H1 (cell line): ENCODE measurements around the gene ZPBP2. TPM values are rescaled to one million over a fixed set of nuclear protein-coding genes. Genes with fewer than 3 reads are reported as not detected.

ENCODE experiments used
- POLR2A ChIP-seq, 2 experiments: IDR thresholded peaks; 1 replicate in 1 of 2; 2 replicates in 1 of 2; pipeline ENCODE4 v1.6.1; 2011; ENCODE audit warnings: low read depth in 2 of 2, low read length in 2 of 2, mild to moderate bottlenecking in 2 of 2; ENCODE audit errors: control extremely low read depth in 1 of 2
- polyA plus RNA-seq, 7 experiments: library from polyadenylated mRNA; depleted of rRNA in 3 of 7; stranded (reverse) in 5 of 7; unstranded in 2 of 7; fragments of >200 nt in 5 of 7; fragments of 200-250 nt in 2 of 7; gene quantifications; 1 replicate in 5 of 7; 2 replicates in 1 of 7; 4 replicates in 1 of 7; pipeline versions ENCODE4 v1.2.1 to v1.2.3, GENCODE V29; 2011 to 2013; ENCODE audit warnings: missing spikeins in 2 of 7, mixed read lengths in 2 of 7
- total RNA-seq: library from RNA; stranded (reverse); fragmentation: NEBNext Ultra II Directional; extraction: Animal tissue kit (Norgen Biotek cat#: 25700); gene quantifications from 2 replicates; pipeline ENCODE4 v1.2.1, GENCODE V29; 2021
- TF ChIP-seq, protein P1 (sequence below): IDR thresholded peaks from 2 replicates; pipeline ENCODE4 v1.6.1; 2011; ENCODE audit warnings: low read depth, mild to moderate bottlenecking, low read length; ENCODE audit not compliant: insufficient read depth

The ZPBP2 gene
- total and polyA plus RNA-seq, 2 of the 8 experiments (the other 6 are each of a cell fraction or from before 2014, with no cell fraction given) = not detected

DNA sequence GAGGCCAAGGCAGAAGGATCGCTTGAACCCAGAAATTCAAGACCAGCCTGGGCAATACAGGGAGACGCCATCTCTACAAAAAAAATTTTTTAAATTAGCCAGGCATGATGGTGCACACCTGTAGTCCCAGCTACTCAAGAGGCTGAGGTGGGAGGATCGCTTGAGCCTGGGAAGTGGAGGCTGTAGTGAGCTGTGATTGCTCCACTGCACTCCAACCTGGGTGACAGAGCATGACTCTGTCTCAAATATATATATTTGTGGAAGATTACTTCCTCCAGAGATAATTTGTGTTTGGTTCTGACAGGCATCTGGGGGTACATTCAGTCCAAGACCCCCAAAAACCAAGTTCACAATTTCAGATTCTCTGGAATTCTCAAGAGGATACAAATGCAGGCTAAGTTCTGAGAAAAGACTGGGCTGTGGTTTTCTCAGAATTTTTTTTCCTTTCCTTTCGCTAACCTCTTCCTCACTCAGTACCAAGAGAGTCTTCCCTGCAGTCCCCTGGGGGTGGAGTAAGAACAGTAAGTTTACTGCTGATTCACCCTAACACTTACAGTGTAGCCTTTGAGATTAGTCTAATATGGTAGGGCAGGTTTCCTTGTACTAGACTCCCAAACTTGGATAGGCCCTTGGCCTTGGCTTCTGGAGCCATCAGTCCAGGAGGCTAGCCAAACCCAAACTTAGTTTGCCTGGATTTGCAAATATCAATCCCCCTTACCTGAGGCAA, 35.3 kb downstream of the ZPBP2 start (continued):
- TF ChIP-seq, protein P1, sequence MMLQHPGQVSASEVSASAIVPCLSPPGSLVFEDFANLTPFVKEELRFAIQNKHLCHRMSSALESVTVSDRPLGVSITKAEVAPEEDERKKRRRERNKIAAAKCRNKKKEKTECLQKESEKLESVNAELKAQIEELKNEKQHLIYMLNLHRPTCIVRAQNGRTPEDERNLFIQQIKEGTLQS = no peak
- no peak for TF ChIP-seq POLR2A (IDR thresholded peaks at IDR 0.05; ENCODE audit: control extremely low read depth in 1 of 2, low read depth in 2 of 2, low read length in 2 of 2)
